ENCODE data around the gene TMEM126A. TPM values are rescaled to one million over a fixed set of nuclear protein-coding genes. Genes with fewer than 3 reads are reported as not detected.
"Not testable (repeated sequence)": the region's sequence is repeated elsewhere in the genome, so short reads cannot be mapped to it uniquely, and the experiment has no call there.

The TMEM126A gene
- polyA plus RNA-seq, 4 donors, result 40.0 to 59.4 (median 51.5) TPM

- Histone ChIP-seq H3K27ac (ENCODE audit: low read depth in 1 of 3, low read length in 2 of 3) (peak overlapping the region in 2 of 3 donors; percentile 99), H3K27me3 (ENCODE audit: control insufficient read depth in 3 of 3, insufficient read depth in 3 of 3, low read length in 3 of 3) (no peaks in the 10 kb centered on the region), H3K9me3 (ENCODE audit: control insufficient read depth in 2 of 2, insufficient read depth in 1 of 2, low read depth in 1 of 2, low read length in 1 of 2) (no peaks in the 10 kb centered on the region), H3K4me1 (ENCODE audit: control insufficient read depth in 3 of 3, insufficient read depth in 2 of 3, low read depth in 1 of 3, low read length in 2 of 3) (peaks cover 0 to 5% (median 2%) of the 10 kb centered on the region in 3 donors), H3K4me3 (ENCODE audit: low read depth in 1 of 3, low read length in 3 of 3) (peak overlapping the region; percentile 80 to 99 (median 81)), H3K36me3 (ENCODE audit: control insufficient read depth in 3 of 3, insufficient read depth in 2 of 3, low read depth in 1 of 3, low read length in 3 of 3) (peaks cover 0 to 1% (median 0%) of the 10 kb centered on the region in 3 donors)
- 1 to 3% (median 2%) methylated on average over 10 of the region's 10 CpGs for WGBS, 3 donors
- DNase-seq (no peak), FAIRE-seq (no peak)
Measured at GRCh38 chr11:85663080-85663752, 15.4 kb downstream of the TMEM126A start.

- H3K27ac ChIP-seq (ENCODE audit: low read depth in 1 of 3, low read length in 2 of 3), result peak overlapping the region; percentile 96 to 99 (median 99)
- DNase-seq (peak; percentile 84 to 93), FAIRE-seq (no peak)
- WGBS, 3 donors, result 0 to 1% (median 0%) methylated on average over 62 to 73 of the region's 73 CpGs
- no peaks in the 10 kb centered on the region for H3K27me3 ChIP-seq (ENCODE audit: control insufficient read depth in 3 of 3, insufficient read depth in 3 of 3, low read length in 3 of 3)
- no peaks in the 10 kb centered on the region for H3K9me3 ChIP-seq (ENCODE audit: control insufficient read depth in 2 of 2, insufficient read depth in 1 of 2, low read depth in 1 of 2, low read length in 1 of 2)
- H3K4me3 ChIP-seq (ENCODE audit: low read depth in 1 of 3, low read length in 3 of 3), result peak overlapping the region; percentile 80 to 99 (median 81)
- peaks cover 0 to 5% (median 2%) of the 10 kb centered on the region in 3 donors for H3K4me1 ChIP-seq (ENCODE audit: control insufficient read depth in 3 of 3, insufficient read depth in 2 of 3, low read depth in 1 of 3, low read length in 2 of 3)
- H3K36me3 ChIP-seq (ENCODE audit: control insufficient read depth in 3 of 3, insufficient read depth in 2 of 3, low read depth in 1 of 3, low read length in 3 of 3), result no peaks in the 10 kb centered on the region
Measured at GRCh38 chr11:85663753-85664614, 16.2 kb downstream of the TMEM126A start.

- peak within 1 kb of the TSS; percentile 80 to 99 (median 81) for H3K4me3 ChIP-seq (ENCODE audit: low read depth in 1 of 3, low read length in 3 of 3)
- no peaks in the 10 kb centered on the region for H3K9me3 ChIP-seq (ENCODE audit: control insufficient read depth in 2 of 2, insufficient read depth in 1 of 2, low read depth in 1 of 2, low read length in 1 of 2)
- 0 to 1% (median 1%) methylated on average over 37 to 67 of the region's 67 CpGs for WGBS, 3 donors
- no peaks in the 10 kb centered on the region for H3K36me3 ChIP-seq (ENCODE audit: control insufficient read depth in 3 of 3, insufficient read depth in 2 of 3, low read depth in 1 of 3, low read length in 3 of 3)
- FAIRE-seq, result no peak
- peaks cover 0 to 5% (median 2%) of the 10 kb centered on the region in 3 donors for H3K4me1 ChIP-seq (ENCODE audit: control insufficient read depth in 3 of 3, insufficient read depth in 2 of 3, low read depth in 1 of 3, low read length in 2 of 3)
- peak; percentile 94 to 98 for DNase-seq
- peak within 1 kb of the TSS; percentile 96 to 99 (median 99) for H3K27ac ChIP-seq (ENCODE audit: low read depth in 1 of 3, low read length in 2 of 3)
- no peaks in the 10 kb centered on the region for H3K27me3 ChIP-seq (ENCODE audit: control insufficient read depth in 3 of 3, insufficient read depth in 3 of 3, low read length in 3 of 3)
Measured at GRCh38 chr11:85664615-85665481, 17.1 kb downstream of the TMEM126A start, which contains the start of gene CREBZF. Gene CREBZF, minus strand, starts transcription at chr11:85665129. Its CDS starts 254 bp downstream, at chr11:85664875.

- Histone ChIP-seq H3K27me3 (ENCODE audit: control insufficient read depth in 3 of 3, insufficient read depth in 3 of 3, low read length in 3 of 3) (no peaks in the 10 kb centered on the region), H3K36me3 (ENCODE audit: control insufficient read depth in 3 of 3, insufficient read depth in 2 of 3, low read depth in 1 of 3, low read length in 3 of 3) (no peaks in the 10 kb centered on the region), H3K4me1 (ENCODE audit: control insufficient read depth in 3 of 3, insufficient read depth in 2 of 3, low read depth in 1 of 3, low read length in 2 of 3) (peaks cover 0 to 5% (median 2%) of the 10 kb centered on the region in 3 donors), H3K9me3 (ENCODE audit: control insufficient read depth in 2 of 2, insufficient read depth in 1 of 2, low read depth in 1 of 2, low read length in 1 of 2) (no peaks in the 10 kb centered on the region), H3K27ac (ENCODE audit: low read depth in 1 of 3, low read length in 2 of 3) (peak overlapping the region in 2 of 3 donors; percentile 14 to 99), H3K4me3 (ENCODE audit: low read depth in 1 of 3, low read length in 3 of 3) (no peak overlapping the region)
- DNase-seq (peak; percentile 55 to 80), FAIRE-seq (no peak)
- WGBS, 3 donors, result 14 to 52% (median 33%) methylated on average over 5 of the region's 5 CpGs
Measured at GRCh38 chr11:85665733-85666132, 18.0 kb downstream of the TMEM126A start.

GRCh38 chr11:85666687-85667086, 18.9 kb downstream of the TMEM126A start:
- no peak for FAIRE-seq
- H3K27ac ChIP-seq (ENCODE audit: low read depth in 1 of 3, low read length in 2 of 3), result no peak overlapping the region

DNA sequence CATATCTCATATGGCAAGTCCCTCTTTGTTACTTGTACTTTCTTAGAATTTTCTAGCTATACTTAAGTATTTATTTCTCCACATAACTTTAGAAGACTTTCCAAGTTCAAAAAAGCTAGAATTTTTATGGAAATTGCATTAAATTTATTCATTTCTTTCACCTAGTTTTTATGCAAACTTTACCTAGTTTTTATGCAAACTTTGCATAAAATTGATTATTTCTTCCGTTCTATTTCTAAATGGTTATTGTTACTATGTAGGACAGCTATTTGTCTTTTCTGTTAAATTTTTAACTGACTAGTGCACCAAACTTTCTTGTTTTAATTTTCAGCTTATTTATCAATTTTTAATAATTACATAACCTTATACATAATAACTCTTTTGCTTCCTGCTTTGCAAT, 20.4 kb downstream of the TMEM126A start:
- H3K27ac ChIP-seq (ENCODE audit: low read depth in 1 of 3, low read length in 2 of 3), result no peak overlapping the region
- 91 to 95% (median 93%) methylated on average over 1 of the region's 1 CpG for WGBS, 3 donors
- peaks cover 0 to 8% (median 0%) of the 10 kb centered on the region in 3 donors for H3K4me1 ChIP-seq (ENCODE audit: control insufficient read depth in 3 of 3, insufficient read depth in 2 of 3, low read depth in 1 of 3, low read length in 2 of 3)
- H3K36me3 ChIP-seq (ENCODE audit: control insufficient read depth in 3 of 3, insufficient read depth in 2 of 3, low read depth in 1 of 3, low read length in 3 of 3), result no peaks in the 10 kb centered on the region
- FAIRE-seq (no peak), DNase-seq (no peak)
- no peaks in the 10 kb centered on the region for H3K27me3 ChIP-seq (ENCODE audit: control insufficient read depth in 3 of 3, insufficient read depth in 3 of 3, low read length in 3 of 3)
- H3K4me3 ChIP-seq (ENCODE audit: low read depth in 1 of 3, low read length in 3 of 3), result no peak overlapping the region
- H3K9me3 ChIP-seq (ENCODE audit: control insufficient read depth in 2 of 2, insufficient read depth in 1 of 2, low read depth in 1 of 2, low read length in 1 of 2), result peaks cover 0 to 8% of the 10 kb centered on the region in 2 donors

More at GRCh38 chr11:85666687-85667086, 18.9 kb downstream of the TMEM126A start:
- whole genome bisulfite sequencing, 3 donors, result 86 to 90% (median 86%) methylated on average over 3 of the region's 3 CpGs
- no peaks in the 10 kb centered on the region for H3K36me3 ChIP-seq (ENCODE audit: control insufficient read depth in 3 of 3, insufficient read depth in 2 of 3, low read depth in 1 of 3, low read length in 3 of 3)
- DNase-seq, result no peak
- no peaks in the 10 kb centered on the region for H3K27me3 ChIP-seq (ENCODE audit: control insufficient read depth in 3 of 3, insufficient read depth in 3 of 3, low read length in 3 of 3)
- H3K4me1 ChIP-seq (ENCODE audit: control insufficient read depth in 3 of 3, insufficient read depth in 2 of 3, low read depth in 1 of 3, low read length in 2 of 3), result peaks cover 0 to 8% (median 2%) of the 10 kb centered on the region in 3 donors
- no peak overlapping the region for H3K4me3 ChIP-seq (ENCODE audit: low read depth in 1 of 3, low read length in 3 of 3)
- peaks cover 0 to 4% of the 10 kb centered on the region in 2 donors for H3K9me3 ChIP-seq (ENCODE audit: control insufficient read depth in 2 of 2, insufficient read depth in 1 of 2, low read depth in 1 of 2, low read length in 1 of 2)

GRCh38 chr11:85670949-85671663, 23.3 kb downstream of the TMEM126A start:
- not testable (repeated sequence) for H3K9me3 ChIP-seq (ENCODE audit: control insufficient read depth in 2 of 2, insufficient read depth in 1 of 2, low read depth in 1 of 2, low read length in 1 of 2); H3K4me3 ChIP-seq (ENCODE audit: low read depth in 1 of 3, low read length in 3 of 3); H3K4me1 ChIP-seq (ENCODE audit: control insufficient read depth in 3 of 3, insufficient read depth in 2 of 3, low read depth in 1 of 3, low read length in 2 of 3); H3K36me3 ChIP-seq (ENCODE audit: control insufficient read depth in 3 of 3, insufficient read depth in 2 of 3, low read depth in 1 of 3, low read length in 3 of 3); H3K27me3 ChIP-seq (ENCODE audit: control insufficient read depth in 3 of 3, insufficient read depth in 3 of 3, low read length in 3 of 3); FAIRE-seq; H3K27ac ChIP-seq (ENCODE audit: low read depth in 1 of 3, low read length in 2 of 3)
- peak in 1 of 2 donors; percentile 79 for DNase-seq

All from small intestine (tissue), 7 donors.